MM.1S (cell line): ENCODE results near the gene AKAP6.

ENCODE experiments used
- DNase-seq: peaks from one replicate; pipeline ENCODE4 v3.0.0-alpha.2; 2015
- H2AFZ ChIP-seq: fragments of 300-600 bp; sonication (generic); 2 replicates; pipeline ENCODE4 v1.6.0; 2016; ENCODE audit warnings: antibody characterized with exemption, low read length
- H3F3A ChIP-seq: fragments of 300-600 bp; sonication (generic); 2 replicates; pipeline ENCODE4 v1.6.1; 2016; ENCODE audit warnings: mild to moderate bottlenecking, antibody characterized with exemption, low read length, moderate library complexity, mixed read lengths; ENCODE audit not compliant: insufficient read depth
- H3K27ac ChIP-seq: fragments of 300-600 bp; sonication (generic); 2 replicates; pipeline ENCODE4 v1.5.1; 2016; ENCODE audit warnings: mild to moderate bottlenecking, low read length
- H3K27me3 ChIP-seq: fragments of 300-600 bp; sonication (generic); replicated peaks from 2 replicates; pipeline ENCODE4 v1.6.0; 2016; ENCODE audit warnings: low read length; ENCODE audit not compliant: insufficient read depth
- H3K36me3 ChIP-seq: fragments of 300-600 bp; sonication (generic); replicated peaks from 2 replicates; pipeline ENCODE4 v1.6.1; 2016; ENCODE audit warnings: mild to moderate bottlenecking, low read length, mixed read lengths; ENCODE audit not compliant: insufficient read depth
- H3K4me1 ChIP-seq: fragments of 300-600 bp; sonication (generic); 2 replicates; pipeline ENCODE4 v1.6.1; 2016; ENCODE audit warnings: low read length, mixed read lengths
- H3K4me2 ChIP-seq: fragments of 300-600 bp; sonication (generic); 2 replicates; pipeline ENCODE4 v1.6.0; 2016; ENCODE audit warnings: low read depth, low read length
- H3K4me3 ChIP-seq: fragments of 300-600 bp; sonication (generic); 2 replicates; pipeline ENCODE4 v1.5.1; 2016; ENCODE audit warnings: low read length, mixed read lengths
- H3K79me2 ChIP-seq: fragments of 300-600 bp; sonication (generic); 2 replicates; pipeline ENCODE4 v1.6.1; 2016; ENCODE audit warnings: mixed run types, low read length, mixed read lengths
- H3K9ac ChIP-seq: fragments of 300-600 bp; sonication (generic); 2 replicates; pipeline ENCODE4 v1.6.1; 2016; ENCODE audit warnings: low read length, mixed read lengths
- H3K9me2 ChIP-seq: fragments of 300-600 bp; sonication (generic); replicated peaks from 2 replicates; pipeline ENCODE4 v1.6.1; 2016; ENCODE audit warnings: mild to moderate bottlenecking, low read length, mixed read lengths; ENCODE audit not compliant: insufficient read depth
- H3K9me3 ChIP-seq: fragments of 300-600 bp; sonication (generic); replicated peaks from 2 replicates; pipeline ENCODE4 v1.6.1; 2016; ENCODE audit warnings: mild to moderate bottlenecking, low read length, mixed read lengths; ENCODE audit not compliant: insufficient read depth
- H4K20me1 ChIP-seq: fragments of 300-600 bp; sonication (generic); 2 replicates; pipeline ENCODE4 v1.6.1; 2016; ENCODE audit warnings: mild to moderate bottlenecking, low read length, moderate library complexity, mixed read lengths; ENCODE audit not compliant: insufficient read depth
- EZH2 ChIP-seq: fragments of 300-600 bp; sonication (generic); optimal IDR thresholded peaks from 2 replicates; pipeline ENCODE3; 2017; ENCODE audit warnings: low read depth, mild to moderate bottlenecking, antibody characterized with exemption, low read length, mixed read lengths
- EZH2phosphoT487 ChIP-seq: fragments of 300-600 bp; sonication (generic); IDR thresholded peaks from 2 replicates; pipeline ENCODE4 v1.6.1; 2018; ENCODE audit warnings: antibody characterized with exemption, low read length
- TF ChIP-seq, protein P1 (sequence below): fragments of 300-600 bp; sonication (generic); IDR thresholded peaks from 2 replicates; pipeline ENCODE4 v1.5.1; 2016; ENCODE audit warnings: antibody characterized with exemption, low read length, mixed read lengths

AKAP6 gene

DNA sequence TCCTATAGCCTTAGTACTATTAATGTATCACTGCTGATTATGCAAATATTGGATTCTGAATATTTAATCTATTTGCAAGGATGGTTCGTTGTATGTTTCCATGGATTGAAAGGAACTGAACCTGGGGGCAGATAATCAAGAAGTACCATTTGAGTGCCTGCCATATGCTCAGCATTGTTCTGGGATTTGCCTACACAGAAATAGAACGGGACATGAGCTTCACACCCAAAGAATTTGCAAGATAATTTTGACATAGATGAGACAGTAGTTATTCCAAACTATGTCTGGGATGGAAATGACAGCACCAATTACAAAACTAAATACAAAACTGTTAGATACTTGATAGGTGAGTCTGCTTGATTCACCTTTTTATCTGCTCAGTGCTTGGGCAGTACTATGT lies 476.9 kb downstream of the AKAP6 start:
- no peak for DNase-seq
- no peak for TF ChIP-seq EZH2phosphoT487
- no peak for TF ChIP-seq EZH2
- TF ChIP-seq, protein P1, sequence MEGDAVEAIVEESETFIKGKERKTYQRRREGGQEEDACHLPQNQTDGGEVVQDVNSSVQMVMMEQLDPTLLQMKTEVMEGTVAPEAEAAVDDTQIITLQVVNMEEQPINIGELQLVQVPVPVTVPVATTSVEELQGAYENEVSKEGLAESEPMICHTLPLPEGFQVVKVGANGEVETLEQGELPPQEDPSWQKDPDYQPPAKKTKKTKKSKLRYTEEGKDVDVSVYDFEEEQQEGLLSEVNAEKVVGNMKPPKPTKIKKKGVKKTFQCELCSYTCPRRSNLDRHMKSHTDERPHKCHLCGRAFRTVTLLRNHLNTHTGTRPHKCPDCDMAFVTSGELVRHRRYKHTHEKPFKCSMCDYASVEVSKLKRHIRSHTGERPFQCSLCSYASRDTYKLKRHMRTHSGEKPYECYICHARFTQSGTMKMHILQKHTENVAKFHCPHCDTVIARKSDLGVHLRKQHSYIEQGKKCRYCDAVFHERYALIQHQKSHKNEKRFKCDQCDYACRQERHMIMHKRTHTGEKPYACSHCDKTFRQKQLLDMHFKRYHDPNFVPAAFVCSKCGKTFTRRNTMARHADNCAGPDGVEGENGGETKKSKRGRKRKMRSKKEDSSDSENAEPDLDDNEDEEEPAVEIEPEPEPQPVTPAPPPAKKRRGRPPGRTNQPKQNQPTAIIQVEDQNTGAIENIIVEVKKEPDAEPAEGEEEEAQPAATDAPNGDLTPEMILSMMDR, result no peak
- Histone ChIP-seq H3K9me3 (no peaks in the 10 kb centered on the region), H3K4me2 (no peak overlapping the region), H3K36me3 (no peaks in the 10 kb centered on the region), H3K79me2 (no peaks in the 10 kb centered on the region), H3K27me3 (no peaks in the 10 kb centered on the region), H4K20me1 (no peaks in the 10 kb centered on the region), H3K9me2 (no peaks in the 10 kb centered on the region), H3F3A (no peaks in the 10 kb centered on the region), H3K4me3 (no peak overlapping the region), H3K9ac (no peak overlapping the region), H3K27ac (no peak overlapping the region), H3K4me1 (no peaks in the 10 kb centered on the region), H2AFZ (no peak overlapping the region)

DNA sequence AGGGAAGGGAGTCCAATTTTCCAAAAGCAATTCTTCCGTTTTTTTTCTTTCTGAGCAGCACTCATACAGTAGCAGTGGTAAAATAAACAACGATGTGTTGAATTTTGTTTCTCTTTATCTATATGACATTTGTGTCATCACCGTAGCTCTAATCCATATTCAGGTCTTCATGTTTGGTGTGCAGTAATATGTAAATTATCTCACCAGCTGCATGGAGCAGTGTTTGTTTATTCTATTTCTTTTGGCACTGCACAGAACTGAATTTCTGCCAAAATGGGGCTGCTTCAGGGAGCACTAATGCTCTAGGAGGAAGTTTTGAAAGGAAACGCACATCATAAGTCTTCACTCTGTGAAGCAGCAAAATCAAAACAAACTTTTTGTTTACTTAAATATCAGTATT lies 479.5 kb downstream of the AKAP6 start:
- Histone ChIP-seq H2AFZ (no peak overlapping the region), H3K9ac (no peak overlapping the region), H3K36me3 (no peaks in the 10 kb centered on the region), H3K4me3 (no peak overlapping the region), H3F3A (no peaks in the 10 kb centered on the region), H3K4me1 (no peaks in the 10 kb centered on the region), H3K79me2 (no peaks in the 10 kb centered on the region), H3K9me2 (no peaks in the 10 kb centered on the region), H3K27me3 (no peaks in the 10 kb centered on the region), H3K27ac (no peak overlapping the region), H3K4me2 (no peak overlapping the region), H4K20me1 (no peaks in the 10 kb centered on the region), H3K9me3 (no peaks in the 10 kb centered on the region)
- DNase-seq, result no peak
- TF ChIP-seq EZH2 (no peak), EZH2phosphoT487 (no peak)
- TF ChIP-seq, protein P1, result no peak

DNA sequence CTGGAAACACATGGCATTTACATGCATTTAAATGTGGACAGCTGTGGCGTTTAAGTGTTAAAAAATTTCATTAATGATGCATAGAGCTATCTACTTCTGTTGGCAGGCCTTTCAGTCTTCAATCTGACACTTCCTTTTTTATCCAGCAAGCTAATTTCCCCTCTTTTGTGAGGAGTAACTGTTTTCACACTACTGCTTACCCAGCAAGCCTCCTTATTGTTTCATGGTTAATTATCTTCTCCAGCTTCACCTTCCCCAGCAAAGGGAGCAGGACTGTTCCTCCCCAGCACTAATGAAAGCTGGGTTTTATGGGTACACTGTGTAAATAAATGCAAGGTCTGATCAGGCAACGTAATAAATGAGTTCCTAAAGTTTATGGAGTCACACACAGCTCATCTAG lies 480.2 kb downstream of the AKAP6 start:
- H3K4me1 ChIP-seq, result no peaks in the 10 kb centered on the region
- H3K9me2 ChIP-seq, result no peaks in the 10 kb centered on the region
- no peak overlapping the region for H3K4me2 ChIP-seq
- no peaks in the 10 kb centered on the region for H3F3A ChIP-seq
- no peaks in the 10 kb centered on the region for H3K9me3 ChIP-seq
- H3K9ac ChIP-seq, result no peak overlapping the region
- no peak for DNase-seq
- no peaks in the 10 kb centered on the region for H3K79me2 ChIP-seq
- no peaks in the 10 kb centered on the region for H4K20me1 ChIP-seq
- H2AFZ ChIP-seq, result no peak overlapping the region
- H3K36me3 ChIP-seq, result no peaks in the 10 kb centered on the region
- no peak overlapping the region for H3K27ac ChIP-seq
- H3K27me3 ChIP-seq, result no peaks in the 10 kb centered on the region
- H3K4me3 ChIP-seq, result no peak overlapping the region
- TF ChIP-seq, protein P1, result no peak
- no peak for TF ChIP-seq EZH2
- no peak for TF ChIP-seq EZH2phosphoT487
